Testis (tissue), 2 donors: ENCODE data around the gene PAX3.

Source experiments
- CTCF ChIP-seq, 3 experiments: fragments of 450-650 bp in 2 of 3; fragments of 200-600 bp in 1 of 3; sonication (generic) in 1 of 3; IDR thresholded peaks; one replicate each; pipeline ENCODE4 v1.5.1; 2016 to 2019; ENCODE audit warnings: antibody characterized with exemption in 3 of 3, mild to moderate bottlenecking in 2 of 3, moderate library complexity in 1 of 3
- POLR2A ChIP-seq: fragments of 450-650 bp; IDR thresholded peaks from one replicate; pipeline ENCODE4 v1.6.1; 2017; ENCODE audit warnings: antibody characterized with exemption, mild to moderate bottlenecking, moderate library complexity

GRCh38 chr2:222193328-222193983 lies 105.3 kb downstream of the PAX3 start:
- TF ChIP-seq CTCF (IDR thresholded peaks at IDR 0.05) (no peak), POLR2A (no peak)
